Activated CD8-positive, alpha-beta memory T cell treated with anti-CD3 and anti-CD28 coated beads, Interleukin-2, amount 10 ng/mL, durations not matched to agents 7 days and 5 days (primary cell): ENCODE data around the gene SORBS1. TPM values are rescaled to one million over a fixed set of nuclear protein-coding genes. Genes with fewer than 3 reads are reported as not detected.
"Not testable (repeated sequence)": the region's sequence is repeated elsewhere in the genome, so short reads cannot be mapped to it uniquely, and the experiment has no call there.

Experiments used
- ATAC-seq: fragments of 150-1000 bp; cut with Tn5 transposase; one replicate; pipeline ENCODE4 v1.10.0; 2021; ENCODE audit warnings: moderate library complexity
- CTCF ChIA-PET: fragments of 350-600 bp; sonication (Branson Sonifier 250); formaldehyde crosslinking; loops from one replicate; lab custom pipeline; 2021; ENCODE audit warnings: antibody characterized with exemption; lab: Charles Lee
- DNase-seq: peaks from one replicate; pipeline ENCODE4 v3.0.0-alpha.2; 2020
- H3K27ac Mint-ChIP-seq: one replicate; pipeline ENCODE4 v1.8.0; 2021; ENCODE audit warnings: mild to moderate bottlenecking, mixed read lengths
- H3K27me3 Mint-ChIP-seq: one replicate; pipeline ENCODE4 v1.8.0; 2021; ENCODE audit warnings: mixed read lengths
- H3K36me3 Mint-ChIP-seq: one replicate; pipeline ENCODE4 v1.8.0; 2021; ENCODE audit warnings: mild to moderate bottlenecking, mixed read lengths
- H3K4me1 Mint-ChIP-seq: one replicate; pipeline ENCODE4 v1.8.0; 2021; ENCODE audit warnings: mixed read lengths
- H3K4me3 Mint-ChIP-seq: one replicate; pipeline ENCODE4 v1.8.0; 2021; ENCODE audit warnings: mild to moderate bottlenecking, moderate library complexity, mixed read lengths
- H3K9me3 Mint-ChIP-seq: one replicate; pipeline ENCODE4 v1.8.0; 2022; ENCODE audit warnings: low read depth, mixed read lengths
- total RNA-seq, 2 experiments: library from RNA; stranded (reverse); gene quantifications; one replicate each; pipeline ENCODE4 v1.2.3, GENCODE V29; 2021

SORBS1 gene
- total RNA-seq, 2 experiments from 2014 or later = 0.47 to 0.89 TPM

GRCh38 chr10:95360122-95360714 lies 201.0 kb downstream of the SORBS1 start:
- ATAC-seq (no peak), DNase-seq (no peak)
- Mint-ChIP-seq H3K36me3 (no peaks in the 10 kb centered on the region), H3K27ac (no peak overlapping the region), H3K4me3 (no peak overlapping the region), H3K9me3 (no peaks in the 10 kb centered on the region), H3K4me1 (no peaks in the 10 kb centered on the region), H3K27me3 (peaks cover 21% of the 10 kb centered on the region)
- CTCF ChIA-PET = interaction anchor here (1.1 to 11.8 kb wide), 4 partner anchors 16 to 227 kb away, joined by 3 to 246 read pairs (median 43); no protein-coding TSS in a partner anchor

GRCh38 chr10:95359466-95359865 lies 201.7 kb downstream of the SORBS1 start:
- Mint-ChIP-seq H3K4me1 (no peaks in the 10 kb centered on the region), H3K27ac (no peak overlapping the region), H3K27me3 (peaks cover 21% of the 10 kb centered on the region), H3K36me3 (no peaks in the 10 kb centered on the region), H3K9me3 (no peaks in the 10 kb centered on the region), H3K4me3 (no peak overlapping the region)
- CTCF ChIA-PET = interaction anchor here (1.4 to 11.8 kb wide), 3 partner anchors 17 to 223 kb away, joined by 3 to 246 read pairs (median 82); no protein-coding TSS in a partner anchor
- ATAC-seq (no peak), DNase-seq (no peak)

- Mint-ChIP-seq H3K9me3 (no peaks in the 10 kb centered on the region), H3K27me3 (peaks cover 4% of the 10 kb centered on the region), H3K4me1 (no peaks in the 10 kb centered on the region), H3K4me3 (no peak overlapping the region), H3K36me3 (no peaks in the 10 kb centered on the region), H3K27ac (no peak overlapping the region)
- ATAC-seq = no peak
- CTCF ChIA-PET = interaction anchor here (1.6 kb wide), 1 partner anchor 110 kb away, joined by 5 read pairs; no protein-coding TSS in a partner anchor
- DNase-seq = no peak
These were observed 204.8 kb downstream of the SORBS1 start for GRCh38 chr10:95356190-95356955.

GRCh38 chr10:95355301-95355700 lies 205.9 kb downstream of the SORBS1 start:
- CTCF ChIA-PET = interaction anchor here (1.0 to 1.7 kb wide), 3 partner anchors 8 to 172 kb away, joined by 4 to 5 read pairs (median 5); no protein-coding TSS in a partner anchor
- Mint-ChIP-seq H3K4me1 (no peaks in the 10 kb centered on the region), H3K27ac (no peak overlapping the region), H3K4me3 (no peak overlapping the region), H3K36me3 (no peaks in the 10 kb centered on the region), H3K9me3 (no peaks in the 10 kb centered on the region), H3K27me3 (no peaks in the 10 kb centered on the region)
- ATAC-seq = no peak
- DNase-seq = no peak

GRCh38 chr10:95354110-95354509 lies 207.1 kb downstream of the SORBS1 start:
- Mint-ChIP-seq H3K27ac (no peak overlapping the region), H3K36me3 (no peaks in the 10 kb centered on the region), H3K4me1 (no peaks in the 10 kb centered on the region), H3K9me3 (no peaks in the 10 kb centered on the region), H3K4me3 (no peak overlapping the region), H3K27me3 (no peaks in the 10 kb centered on the region)
- ATAC-seq = no peak
- CTCF ChIA-PET = interaction anchor here (1.7 kb wide), 1 partner anchor 170 kb away, joined by 4 read pairs; no protein-coding TSS in a partner anchor
- no peak for DNase-seq

GRCh38 chr10:95353123-95353522 lies 208.0 kb downstream of the SORBS1 start:
- Mint-ChIP-seq H3K27me3 (no peaks in the 10 kb centered on the region), H3K4me1 (no peaks in the 10 kb centered on the region), H3K36me3 (no peaks in the 10 kb centered on the region), H3K4me3 (no peak overlapping the region), H3K9me3 (no peaks in the 10 kb centered on the region), H3K27ac (no peak overlapping the region)
- ATAC-seq = no peak
- CTCF ChIA-PET = interaction anchor here (0.7 to 1.4 kb wide), 3 partner anchors 10 to 26 kb away, joined by 3 to 4 read pairs (median 3); no protein-coding TSS in a partner anchor
- DNase-seq = no peak

GRCh38 chr10:95352684-95353083 lies 208.5 kb downstream of the SORBS1 start:
- no peaks in the 10 kb centered on the region for H3K4me1 Mint-ChIP-seq
- H3K27ac Mint-ChIP-seq = no peak overlapping the region
- H3K4me3 Mint-ChIP-seq = no peak overlapping the region
- DNase-seq (no peak), ATAC-seq (no peak)
- no peaks in the 10 kb centered on the region for H3K27me3 Mint-ChIP-seq
- H3K36me3 Mint-ChIP-seq = no peaks in the 10 kb centered on the region
- no peaks in the 10 kb centered on the region for H3K9me3 Mint-ChIP-seq
- CTCF ChIA-PET = interaction anchor here (0.7 to 1.4 kb wide), 2 partner anchors 11 kb away, joined by 3 to 4 read pairs; no protein-coding TSS in a partner anchor

GRCh38 chr10:95350830-95351228 lies 210.3 kb downstream of the SORBS1 start:
- no peak overlapping the region for H3K27ac Mint-ChIP-seq
- no peak overlapping the region for H3K4me3 Mint-ChIP-seq
- CTCF ChIA-PET = interaction anchor here (1.0 to 3.3 kb wide), 2 partner anchors 12 to 105 kb away, joined by 4 to 14 read pairs; no protein-coding TSS in a partner anchor
- H3K36me3 Mint-ChIP-seq = no peaks in the 10 kb centered on the region
- no peaks in the 10 kb centered on the region for H3K4me1 Mint-ChIP-seq
- H3K9me3 Mint-ChIP-seq = no peaks in the 10 kb centered on the region
- DNase-seq (no peak), ATAC-seq (no peak)
- peaks cover 10% of the 10 kb centered on the region for H3K27me3 Mint-ChIP-seq

GRCh38 chr10:95350219-95350829 lies 210.8 kb downstream of the SORBS1 start:
- CTCF ChIA-PET = interaction anchor here (1.0 to 3.3 kb wide), 2 partner anchors 13 to 104 kb away, joined by 4 to 14 read pairs; no protein-coding TSS in a partner anchor
- Mint-ChIP-seq H3K27ac (no peak overlapping the region), H3K9me3 (no peaks in the 10 kb centered on the region), H3K36me3 (no peaks in the 10 kb centered on the region), H3K4me1 (no peaks in the 10 kb centered on the region), H3K4me3 (no peak overlapping the region), H3K27me3 (peaks cover 10% of the 10 kb centered on the region)
- DNase-seq (no peak), ATAC-seq (no peak)

GRCh38 chr10:95347402-95347766 lies 213.8 kb downstream of the SORBS1 start:
- ATAC-seq, H3K36me3 Mint-ChIP-seq, DNase-seq, H3K27ac Mint-ChIP-seq, H3K9me3 Mint-ChIP-seq, H3K4me3 Mint-ChIP-seq, H3K4me1 Mint-ChIP-seq, CTCF ChIA-PET: not testable (repeated sequence)
- peaks cover 10% of the 10 kb centered on the region for H3K27me3 Mint-ChIP-seq

- ATAC-seq (no peak), DNase-seq (no peak)
- Mint-ChIP-seq H3K27me3 (peaks cover 10% of the 10 kb centered on the region), H3K36me3 (no peaks in the 10 kb centered on the region), H3K4me3 (no peak overlapping the region), H3K9me3 (no peaks in the 10 kb centered on the region), H3K27ac (no peak overlapping the region), H3K4me1 (no peaks in the 10 kb centered on the region)
- CTCF ChIA-PET = interaction anchor here (1.2 to 2.5 kb wide), 2 partner anchors 16 to 100 kb away, joined by 3 to 7 read pairs; no protein-coding TSS in a partner anchor
These were observed 214.3 kb downstream of the SORBS1 start for GRCh38 chr10:95346715-95347401.

GRCh38 chr10:95343573-95343972 lies 217.6 kb downstream of the SORBS1 start:
- no peak overlapping the region for H3K4me3 Mint-ChIP-seq
- ATAC-seq (no peak), DNase-seq (no peak)
- H3K4me1 Mint-ChIP-seq = no peaks in the 10 kb centered on the region
- H3K36me3 Mint-ChIP-seq = no peaks in the 10 kb centered on the region
- no peaks in the 10 kb centered on the region for H3K9me3 Mint-ChIP-seq
- no peak overlapping the region for H3K27ac Mint-ChIP-seq
- CTCF ChIA-PET = no interaction called here
- peaks cover 10% of the 10 kb centered on the region for H3K27me3 Mint-ChIP-seq
